Measurements from ENCODE around the gene PEX10. TPM values are rescaled to one million over a fixed set of nuclear protein-coding genes. Genes with fewer than 3 reads are reported as not detected.
"Not testable (repeated sequence)": the region's sequence is repeated elsewhere in the genome, so short reads cannot be mapped to it uniquely, and the experiment has no call there.

The PEX10 gene
- total RNA-seq: 24.6 and 26.0 TPM in 2 replicates

DNA sequence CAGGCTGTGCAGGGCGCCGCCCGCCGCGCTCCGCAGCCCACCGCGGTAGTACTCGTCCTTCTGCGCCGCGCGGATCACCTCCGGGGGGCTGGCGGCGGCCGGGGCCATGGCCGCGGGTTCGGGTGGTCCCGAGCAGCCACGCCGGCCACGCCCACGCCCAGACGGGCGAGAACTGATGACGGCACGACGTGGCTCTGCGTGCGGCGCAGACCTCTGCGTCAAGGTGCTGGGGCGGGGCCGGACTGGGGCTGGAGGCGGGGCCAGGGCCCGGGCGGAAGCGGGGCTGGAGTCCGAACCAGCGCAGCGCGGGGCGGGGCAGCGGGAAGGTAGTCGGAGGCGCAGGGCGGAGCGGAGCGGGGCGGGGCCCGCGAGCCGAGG lies at the start of gene PEX10:
Gene PEX10, minus strand, starts transcription at position 170 of the 378 bp plus-strand sequence. Its CDS starts 62 bp downstream, at position 108.
- peak; percentile 96 to 97 for DNase-seq (ENCODE audit: low read depth in 2 of 2)

DNA sequence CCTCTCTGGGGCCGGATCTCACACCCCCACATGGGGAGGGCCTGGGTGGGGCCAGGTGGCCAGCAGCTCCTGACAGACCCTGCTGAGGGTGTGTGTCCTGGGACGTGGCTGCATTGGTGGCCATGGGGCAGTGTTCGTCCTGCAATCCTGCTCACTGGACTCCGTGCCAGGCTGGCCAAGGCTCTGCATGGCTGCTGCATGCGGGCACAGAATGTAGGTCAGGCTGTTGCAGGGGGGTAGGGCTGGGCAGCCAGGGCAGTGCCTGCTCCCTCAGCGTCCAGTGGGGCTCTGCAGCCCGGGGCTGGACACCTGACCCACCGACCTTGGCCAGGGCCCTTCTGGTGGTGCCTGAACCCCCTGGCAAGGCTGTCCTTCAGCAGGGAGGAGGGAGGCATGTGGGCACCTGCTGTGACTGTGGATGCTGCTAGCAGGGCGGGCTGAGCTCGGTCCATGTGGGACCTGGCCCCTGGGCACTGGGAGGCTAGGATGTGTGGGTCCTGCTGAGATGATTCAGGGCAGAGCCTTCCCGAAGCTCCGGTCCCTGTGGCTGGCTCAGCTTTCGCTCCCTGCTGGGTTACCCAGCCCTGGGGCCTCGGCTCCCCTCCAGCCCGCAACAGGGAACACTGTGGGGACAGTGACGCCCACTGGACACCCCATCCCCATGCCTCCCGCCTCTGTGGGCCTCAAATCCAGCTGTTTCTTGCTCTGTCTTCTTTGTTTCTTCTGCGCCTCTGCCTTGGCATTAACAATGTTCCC lies 48.8 kb upstream of the PEX10 start:
- no peak for DNase-seq (ENCODE audit: low read depth in 2 of 2)

DNA sequence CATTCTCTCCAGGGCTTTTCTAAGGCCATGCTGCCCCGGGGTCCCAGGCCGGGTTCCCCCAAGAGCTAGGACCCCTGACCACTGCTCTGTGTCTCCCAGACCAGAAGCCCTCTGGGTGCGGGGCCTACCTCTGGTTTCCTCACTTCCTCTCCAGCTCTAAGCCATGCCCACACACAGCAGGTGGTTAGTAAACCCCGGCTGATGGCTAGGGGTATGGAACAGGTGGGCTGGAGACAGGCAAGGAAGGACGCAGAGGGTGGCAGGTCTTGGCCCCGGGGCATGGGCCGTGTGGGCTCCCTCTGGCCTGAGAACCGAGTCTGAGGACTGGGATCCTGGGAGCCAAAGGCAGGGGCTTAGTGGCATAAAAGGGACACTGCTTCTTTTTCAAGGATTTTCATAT lies 47.8 kb upstream of the PEX10 start:
- DNase-seq (ENCODE audit: low read depth in 2 of 2): no peak

DNA sequence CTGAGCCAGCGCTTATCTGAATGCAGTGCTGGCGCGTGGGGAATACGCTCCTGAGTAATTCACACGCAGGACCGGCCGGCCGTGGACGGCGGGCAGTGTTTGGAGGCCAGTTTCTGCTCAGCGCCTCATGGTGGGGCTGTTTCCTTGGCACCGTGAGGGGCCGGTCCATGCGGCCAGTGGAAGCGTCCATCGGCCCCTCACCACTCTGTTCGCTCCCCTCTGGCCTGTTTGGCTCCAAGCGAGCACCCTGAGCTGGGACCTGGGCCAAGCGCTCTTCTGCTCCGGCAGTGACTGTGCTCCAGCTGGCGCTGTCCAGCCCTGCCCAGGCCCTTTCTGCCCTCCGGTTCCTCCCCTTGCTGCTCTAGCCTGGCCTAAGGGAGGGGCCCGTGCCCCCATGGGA lies 47.4 kb upstream of the PEX10 start:
- DNase-seq (ENCODE audit: low read depth in 2 of 2): peak; percentile 53 to 93

DNA sequence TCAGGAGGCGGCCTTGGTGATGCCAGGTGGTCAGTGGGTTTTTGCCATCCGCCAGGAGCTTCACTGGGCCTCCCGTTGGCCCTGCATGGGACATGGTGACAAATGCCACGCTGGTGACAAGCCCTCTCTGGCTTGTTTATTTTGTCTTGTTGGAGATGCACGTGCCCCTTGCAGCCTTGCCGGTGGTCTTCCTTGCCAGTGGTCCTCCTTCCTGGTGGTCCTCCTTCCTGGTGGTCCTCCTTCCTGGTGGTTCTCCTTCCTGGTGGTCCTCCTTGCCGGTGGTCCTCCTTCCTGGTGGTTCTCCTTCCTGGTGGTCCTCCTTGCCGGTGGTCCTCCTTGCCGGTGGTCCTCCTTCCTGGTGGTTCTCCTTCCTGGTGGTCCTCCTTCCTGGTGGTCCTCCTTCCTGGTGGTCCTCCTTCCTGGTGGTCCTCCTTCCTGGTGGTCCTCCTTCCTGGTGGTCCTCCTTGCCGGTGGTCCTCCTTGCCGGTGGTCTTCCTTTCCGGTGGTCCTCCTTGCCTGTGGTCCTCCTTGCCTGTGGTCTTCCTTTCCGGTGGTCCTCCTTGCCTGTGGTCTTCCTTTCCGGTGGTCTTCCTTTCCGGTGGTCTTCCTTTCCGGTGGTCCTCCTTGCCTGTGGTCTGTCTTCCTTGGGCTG lies 46.9 kb upstream of the PEX10 start:
- DNase-seq (ENCODE audit: low read depth in 2 of 2): not testable (repeated sequence)

DNA sequence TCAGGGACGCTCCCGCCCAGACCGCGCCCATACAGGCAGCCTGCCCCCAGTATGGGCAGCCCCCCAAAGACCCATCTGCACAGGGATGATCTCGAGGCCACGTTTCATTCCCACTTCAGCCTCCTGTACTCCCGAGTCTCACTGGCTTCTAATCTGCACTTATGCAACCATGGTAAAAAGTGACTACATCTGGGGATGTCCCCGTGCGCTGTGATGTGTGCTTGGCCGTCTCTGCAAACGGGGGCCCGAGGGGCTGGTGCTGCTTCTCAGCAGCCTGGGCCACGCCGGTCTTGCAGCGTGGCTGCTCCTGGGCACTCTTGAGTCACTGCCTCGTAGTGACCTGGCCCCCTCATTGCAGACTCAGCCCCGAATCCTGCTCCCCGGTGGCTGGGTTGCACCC lies 46.3 kb upstream of the PEX10 start:
- no peak for DNase-seq (ENCODE audit: low read depth in 2 of 2)

DNA sequence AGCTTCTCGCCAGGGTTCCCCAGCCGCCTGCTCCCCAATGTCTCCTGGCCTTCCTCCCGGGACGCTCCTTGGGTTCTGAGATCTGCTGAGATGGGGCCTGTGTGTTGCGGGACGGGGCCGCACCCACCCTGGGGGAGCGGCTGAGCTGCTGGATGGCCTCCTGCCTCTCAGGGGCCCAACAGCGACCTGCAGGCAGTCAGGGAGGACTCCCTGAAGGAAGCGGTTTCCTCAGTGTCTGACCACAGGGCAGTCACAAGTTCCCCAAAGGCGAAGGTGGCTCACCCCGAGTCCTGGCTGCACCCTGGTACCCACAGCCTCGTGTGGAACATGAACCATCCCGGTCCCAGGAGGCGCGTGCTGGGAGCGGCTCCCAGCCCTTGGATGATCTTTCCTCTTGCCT lies 45.1 kb upstream of the PEX10 start:
- no peak for DNase-seq (ENCODE audit: low read depth in 2 of 2)

DNA sequence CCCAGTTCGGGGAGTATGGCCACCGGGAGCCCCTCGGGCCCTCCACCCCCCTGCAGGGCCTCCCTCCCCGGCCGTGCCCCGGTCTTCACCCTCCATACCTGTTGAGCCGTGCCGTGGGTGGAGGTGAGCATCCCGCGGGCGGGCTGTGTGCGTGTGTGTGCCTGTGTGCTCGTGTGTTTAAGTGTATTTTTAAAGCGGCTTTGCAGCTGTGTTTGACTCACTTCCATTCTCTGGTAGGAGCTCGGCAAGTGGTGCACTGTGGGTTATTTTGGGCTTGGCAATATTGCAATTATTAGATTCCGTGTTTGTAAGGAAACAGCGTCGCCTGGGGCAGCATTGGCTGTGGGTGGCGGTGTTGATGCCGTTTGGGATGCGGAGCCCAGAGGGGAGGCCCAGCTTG lies 43.4 kb upstream of the PEX10 start:
- DNase-seq (ENCODE audit: low read depth in 2 of 2): no peak

DNA sequence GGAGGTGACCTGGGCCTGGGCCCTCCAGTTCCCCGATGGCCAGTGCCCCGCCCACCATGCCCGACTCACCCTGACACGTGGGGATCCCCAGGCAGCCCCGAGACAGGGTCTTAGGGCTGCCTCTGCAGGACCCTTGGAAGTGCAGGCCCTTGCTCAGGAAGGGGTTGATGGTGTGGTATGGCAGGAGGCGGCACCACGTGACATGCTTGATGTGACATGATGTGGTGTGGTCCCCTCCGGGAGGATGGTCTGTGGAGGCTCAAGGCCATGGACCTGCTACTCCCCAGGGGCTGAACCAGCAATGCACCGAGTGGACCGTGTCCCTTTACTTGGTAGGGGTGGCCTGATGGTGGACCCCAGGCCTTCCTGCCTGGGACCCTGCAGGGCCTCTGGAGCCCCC lies 41.9 kb upstream of the PEX10 start:
- no peak for DNase-seq (ENCODE audit: low read depth in 2 of 2)

DNA sequence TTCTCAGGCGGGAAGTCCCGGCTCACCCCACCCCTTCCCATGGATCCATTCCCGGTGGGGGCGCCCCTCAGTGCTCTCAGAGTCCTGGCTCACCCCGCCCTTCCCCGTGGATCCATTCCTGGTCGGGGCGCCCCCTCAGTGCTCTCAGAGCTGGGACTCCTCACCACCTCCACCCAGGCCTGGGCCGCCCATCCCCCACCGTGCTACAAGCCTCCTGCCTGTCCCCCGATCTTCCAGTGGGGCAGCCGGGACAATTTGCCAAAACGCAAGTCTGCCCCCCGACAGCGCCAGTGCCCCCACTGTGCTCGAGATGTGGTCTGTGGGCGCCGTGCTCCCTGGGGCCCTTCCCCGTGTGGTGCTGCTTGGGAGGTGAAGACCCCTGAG lies 40.6 kb upstream of the PEX10 start:
- no peak for DNase-seq (ENCODE audit: low read depth in 2 of 2)

DNA sequence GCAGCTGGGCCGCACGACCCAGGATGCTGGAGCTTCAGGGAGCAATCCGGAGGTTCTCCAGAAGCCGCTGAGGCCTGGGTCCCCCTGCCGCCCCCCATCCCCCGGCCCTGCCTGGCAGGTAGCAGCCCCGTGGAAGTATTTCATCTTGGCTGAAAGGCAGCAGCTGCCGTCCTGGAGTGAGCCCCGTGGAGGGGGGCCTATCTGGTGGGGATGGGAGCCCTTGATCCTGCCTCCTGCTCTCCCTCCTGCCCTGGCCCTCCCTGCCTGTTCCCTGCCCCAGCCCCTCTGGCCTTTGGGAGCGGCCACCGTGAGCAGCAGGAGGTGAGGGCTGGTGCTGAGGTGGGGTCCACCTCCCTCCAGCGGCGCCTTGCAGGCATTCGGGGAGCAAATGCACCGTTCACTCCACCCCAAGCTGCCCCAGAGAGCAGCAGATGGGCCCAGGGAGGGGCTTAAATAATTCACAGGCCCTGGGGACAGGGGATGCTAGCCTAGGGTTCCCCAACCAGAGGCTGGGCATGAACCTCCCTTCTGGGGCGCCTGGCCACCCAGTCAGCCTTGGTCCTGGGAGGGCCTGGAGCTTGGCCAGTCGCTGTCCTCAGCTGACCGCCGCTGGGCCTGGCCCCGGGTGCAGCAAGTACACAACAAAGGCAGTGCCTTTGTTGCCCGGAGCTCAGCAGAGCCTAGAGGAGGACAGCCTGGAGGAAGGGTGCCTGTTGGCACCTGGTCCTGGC lies 40.0 kb upstream of the PEX10 start:
- peak in 1 of 2 donors; percentile 48 for DNase-seq (ENCODE audit: low read depth in 2 of 2)

DNA sequence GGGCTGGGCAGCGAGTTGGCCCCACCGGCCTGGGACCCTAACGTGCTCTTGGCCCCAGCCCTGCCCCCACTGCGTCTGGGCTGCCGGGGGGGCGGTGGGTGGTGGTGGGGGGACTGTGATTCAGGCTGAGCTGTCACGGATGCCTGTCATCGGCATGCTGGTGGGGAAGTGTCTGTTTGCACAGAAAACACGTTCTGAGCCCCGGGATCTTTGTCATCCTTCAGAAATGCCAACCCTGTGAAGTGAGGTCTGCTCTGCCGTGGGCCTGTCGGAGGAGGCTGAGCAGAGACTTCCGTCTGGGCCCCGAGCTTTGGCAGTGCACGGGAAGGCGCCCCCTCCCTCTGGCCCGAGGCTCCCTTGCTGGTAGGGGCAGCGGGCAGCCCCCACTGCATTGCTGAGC lies 39.4 kb upstream of the PEX10 start:
- peak; percentile 27 to 90 for DNase-seq (ENCODE audit: low read depth in 2 of 2)

DNA sequence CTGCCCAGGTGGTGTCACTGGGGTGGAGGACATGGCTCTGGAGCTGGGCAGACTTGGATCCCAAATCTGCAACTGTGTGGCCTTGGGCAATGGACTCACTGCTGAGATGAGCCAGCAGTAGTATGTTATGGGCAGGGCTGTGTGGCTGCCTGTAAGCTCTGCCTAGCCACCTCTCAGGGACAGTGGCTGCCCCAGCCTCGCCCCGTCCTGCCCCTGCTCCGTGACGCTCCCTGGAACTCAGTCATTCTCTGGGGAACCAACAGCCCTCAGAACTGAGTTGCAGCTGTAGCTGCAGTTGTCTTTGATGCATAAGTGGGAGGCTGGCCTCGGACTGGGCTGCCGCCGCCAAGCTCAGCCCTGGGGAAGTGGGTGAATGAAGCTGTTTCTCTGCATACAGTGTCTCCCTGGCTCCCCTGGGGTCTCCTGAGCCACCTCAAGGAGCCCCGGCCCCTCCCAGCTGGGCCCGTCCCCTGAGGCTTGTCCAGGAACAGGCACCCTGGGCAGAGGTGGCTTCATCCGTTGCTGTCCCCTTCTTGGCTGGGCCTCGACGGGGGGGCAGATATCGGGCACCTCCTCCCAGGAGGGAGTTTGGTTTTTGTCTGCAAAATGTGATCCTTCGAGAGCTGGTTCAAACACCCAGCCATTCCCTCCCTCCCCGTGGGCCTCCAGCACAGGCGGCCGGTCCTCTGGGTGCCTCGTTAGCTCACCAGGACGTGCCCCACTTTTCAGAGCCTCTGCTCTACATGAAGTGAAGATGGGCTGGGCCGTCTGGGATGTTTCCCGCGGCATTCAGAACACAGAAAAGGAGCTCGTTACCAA lies 37.5 kb upstream of the PEX10 start:
- DNase-seq (ENCODE audit: low read depth in 2 of 2): no peak

DNA sequence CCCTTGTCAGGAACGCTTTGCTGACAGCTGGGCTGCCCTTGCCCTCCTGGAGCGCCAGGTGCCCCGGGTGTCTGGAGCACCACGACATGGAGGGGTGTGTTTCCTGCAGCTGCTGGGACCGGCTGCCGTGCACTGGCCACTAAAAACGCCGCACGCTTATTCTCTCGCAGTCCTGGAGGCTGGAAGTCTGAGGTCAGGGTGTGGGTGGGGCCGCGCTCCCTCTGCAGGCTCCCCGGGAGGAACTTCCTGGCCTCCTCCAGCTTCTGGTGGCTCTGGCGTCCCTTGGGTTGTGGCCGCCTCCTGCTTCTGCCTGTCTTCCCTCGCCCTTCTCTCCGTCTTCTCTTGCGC lies 35.7 kb upstream of the PEX10 start:
- DNase-seq (ENCODE audit: low read depth in 2 of 2): peak; percentile 11 to 54

DNA sequence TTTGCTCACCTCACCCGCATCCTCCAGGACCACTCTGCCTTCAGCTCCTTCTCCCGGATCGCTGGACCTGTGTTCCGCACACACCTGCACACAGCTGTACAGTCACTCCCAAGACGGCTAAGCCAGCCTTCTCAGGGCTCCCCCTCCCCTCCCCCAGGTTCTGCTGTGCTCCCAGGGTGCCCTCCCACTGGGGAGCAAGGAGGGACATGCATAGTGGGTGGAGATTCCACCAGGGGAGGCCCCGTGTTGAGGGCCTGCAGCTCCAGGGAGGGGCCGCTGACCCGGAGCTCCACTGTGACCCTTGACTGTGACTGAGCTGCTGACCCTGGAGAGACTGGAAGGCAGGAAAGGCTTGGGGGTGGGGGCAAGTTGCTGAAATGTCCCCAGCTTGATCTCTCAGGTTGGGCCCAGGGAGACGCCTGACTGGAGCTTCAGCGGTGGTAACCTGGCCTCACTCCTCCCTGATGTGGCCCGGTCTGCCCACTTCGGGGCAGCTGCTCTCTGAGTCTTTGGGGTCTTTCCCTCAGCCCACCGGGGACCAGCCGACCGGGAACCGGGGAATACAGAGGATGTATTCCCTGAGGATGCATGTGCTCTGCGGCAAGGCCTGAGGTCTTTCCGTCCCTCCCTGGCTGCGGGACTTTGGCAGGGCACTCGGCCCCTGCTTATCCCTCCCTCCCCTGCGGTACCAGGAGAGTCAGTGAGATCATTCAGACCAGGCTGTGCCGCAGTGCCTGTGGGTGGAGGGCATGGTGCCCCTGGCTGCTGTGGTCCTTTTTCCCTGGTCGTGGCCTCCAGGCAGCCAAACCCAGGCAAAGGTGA lies 35.1 kb upstream of the PEX10 start:
- no peak for DNase-seq (ENCODE audit: low read depth in 2 of 2)

DNA sequence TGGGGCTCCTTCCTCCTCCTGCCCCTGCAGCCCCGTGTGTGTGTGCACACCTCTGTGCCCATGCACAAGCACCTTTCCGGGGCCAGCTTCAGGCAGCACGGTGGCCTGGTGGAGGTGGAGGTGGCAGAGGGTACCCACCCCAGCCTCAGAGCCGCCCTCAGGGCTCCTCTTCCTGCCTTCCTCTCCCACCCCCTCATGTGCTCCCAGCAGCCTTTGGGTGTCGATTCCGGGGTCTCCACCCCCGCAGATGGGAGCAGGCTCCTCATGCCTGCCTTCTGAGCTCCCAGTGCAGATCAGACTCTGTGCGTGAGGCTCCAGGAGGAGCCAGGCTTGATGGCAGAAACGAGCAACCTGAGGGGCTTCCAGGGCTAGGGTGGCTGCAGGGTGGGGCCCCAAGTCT lies 34.5 kb upstream of the PEX10 start:
- DNase-seq (ENCODE audit: low read depth in 2 of 2): no peak

DNA sequence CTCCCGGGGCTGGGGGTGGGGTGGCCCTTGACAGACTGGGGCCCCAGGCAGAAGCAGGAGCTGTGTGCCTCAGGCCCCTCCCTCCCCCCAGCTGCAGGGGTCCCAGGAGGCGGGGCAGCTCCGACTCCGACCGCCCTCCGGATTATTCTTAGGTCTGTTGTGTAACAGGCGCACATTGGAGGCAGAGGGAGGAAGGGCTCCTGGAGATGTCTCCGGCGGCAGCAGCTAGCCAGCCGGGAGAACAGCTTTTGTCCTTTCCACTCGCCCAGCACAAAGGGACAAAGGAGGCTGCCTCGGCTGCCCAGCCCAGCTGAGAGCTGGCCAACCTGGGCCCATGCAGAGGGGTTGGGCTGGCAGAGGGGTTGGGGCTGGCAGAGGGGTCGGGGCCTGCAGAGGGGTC lies 34.0 kb upstream of the PEX10 start:
- DNase-seq (ENCODE audit: low read depth in 2 of 2): no peak

DNA sequence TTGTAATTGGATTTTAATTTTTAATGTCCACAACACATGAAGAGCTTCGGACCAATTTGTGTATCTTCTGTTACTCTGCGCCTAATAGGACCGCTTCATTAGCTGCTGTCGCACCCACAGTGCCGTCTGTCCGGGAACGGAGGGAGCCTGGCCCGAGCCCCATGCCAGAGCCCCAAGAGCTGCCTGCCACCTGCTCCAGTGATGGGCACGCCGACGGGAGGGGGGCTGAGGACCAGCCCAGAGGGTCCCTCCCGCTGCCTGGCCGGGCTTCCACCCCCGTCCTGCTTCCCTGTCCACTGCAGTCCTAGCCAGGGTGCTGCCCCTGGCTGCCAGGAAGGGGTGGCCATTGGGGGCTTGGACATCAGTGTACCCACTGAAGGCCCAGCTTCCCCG lies 33.5 kb upstream of the PEX10 start:
- DNase-seq (ENCODE audit: low read depth in 2 of 2): no peak

DNA sequence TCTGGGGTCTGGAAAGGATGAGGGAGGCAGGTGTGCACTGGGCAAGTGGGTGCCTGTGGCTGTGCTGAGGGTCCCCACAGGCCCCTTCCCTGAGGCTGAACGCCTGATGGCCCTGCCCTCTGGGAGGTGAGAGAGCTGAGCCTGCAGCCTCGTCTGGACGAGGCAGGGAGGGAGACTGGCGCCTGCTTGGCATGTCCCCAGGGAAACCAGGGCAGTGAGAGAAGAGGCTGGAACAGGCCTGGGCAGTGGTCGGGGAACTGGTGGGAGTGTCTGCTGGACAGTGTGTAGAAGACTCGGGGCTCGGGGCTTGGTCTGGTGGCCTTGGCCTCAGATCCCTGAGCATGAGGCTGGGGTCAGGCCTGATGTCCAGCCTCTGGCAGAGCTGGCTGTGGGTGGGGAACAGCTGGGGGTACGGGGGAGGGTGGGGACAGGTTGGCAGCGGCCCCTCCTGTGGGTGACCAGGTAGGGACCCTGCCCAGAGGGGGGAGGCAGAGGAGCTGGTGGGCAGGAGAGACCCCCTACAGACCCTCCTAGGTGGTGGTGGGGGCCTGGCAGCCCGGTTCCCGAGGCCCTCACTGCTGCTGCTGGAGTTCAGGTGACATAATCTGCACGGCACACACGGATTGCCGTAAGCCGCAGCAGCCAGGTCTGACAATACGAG lies 32.9 kb upstream of the PEX10 start:
- DNase-seq (ENCODE audit: low read depth in 2 of 2): no peak

DNA sequence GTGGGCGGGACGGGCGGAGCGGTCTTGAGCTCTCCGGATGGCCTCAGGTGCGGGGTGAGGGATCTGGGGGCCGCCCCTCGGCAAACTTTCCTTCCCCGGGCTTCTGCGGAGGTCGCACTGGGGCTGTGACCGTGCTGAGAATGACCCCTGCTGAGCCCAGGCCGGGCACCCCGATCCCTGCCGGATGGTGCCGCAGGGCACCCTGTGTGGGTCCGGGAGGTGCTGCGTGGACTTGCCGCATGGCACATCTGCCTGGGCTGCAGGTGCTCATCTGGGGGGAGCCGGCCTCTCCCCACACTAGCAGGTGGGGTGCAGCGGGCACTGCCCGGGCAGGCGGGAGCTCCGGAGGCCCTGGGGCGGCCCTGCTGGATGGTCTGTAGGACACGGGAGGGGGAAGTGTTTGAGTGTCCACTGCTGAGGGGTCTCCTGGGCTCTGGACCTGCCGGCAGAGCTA lies 31.8 kb upstream of the PEX10 start:
- no peak for DNase-seq (ENCODE audit: low read depth in 2 of 2)

Measured in lung microvascular endothelial cell (primary cell).